Measurements from ENCODE around the gene ADORA1.

The ADORA1 gene

GRCh38 chr1:203127666-203128430 lies at the start of gene ADORA1:
TSS of gene ADORA1 (plus strand) at chr1:203127726. CDS start at chr1:203128842, 1,116 bp downstream.
- DNase-seq: no peak

GRCh38 chr1:203077956-203078355 lies 49.6 kb upstream of the ADORA1 start:
- DNase-seq: no peak

- no peak for DNase-seq
These were observed 49.0 kb upstream of the ADORA1 start for GRCh38 chr1:203078478-203078877.

GRCh38 chr1:203080456-203080855 lies 47.1 kb upstream of the ADORA1 start:
- DNase-seq: no peak

DNA sequence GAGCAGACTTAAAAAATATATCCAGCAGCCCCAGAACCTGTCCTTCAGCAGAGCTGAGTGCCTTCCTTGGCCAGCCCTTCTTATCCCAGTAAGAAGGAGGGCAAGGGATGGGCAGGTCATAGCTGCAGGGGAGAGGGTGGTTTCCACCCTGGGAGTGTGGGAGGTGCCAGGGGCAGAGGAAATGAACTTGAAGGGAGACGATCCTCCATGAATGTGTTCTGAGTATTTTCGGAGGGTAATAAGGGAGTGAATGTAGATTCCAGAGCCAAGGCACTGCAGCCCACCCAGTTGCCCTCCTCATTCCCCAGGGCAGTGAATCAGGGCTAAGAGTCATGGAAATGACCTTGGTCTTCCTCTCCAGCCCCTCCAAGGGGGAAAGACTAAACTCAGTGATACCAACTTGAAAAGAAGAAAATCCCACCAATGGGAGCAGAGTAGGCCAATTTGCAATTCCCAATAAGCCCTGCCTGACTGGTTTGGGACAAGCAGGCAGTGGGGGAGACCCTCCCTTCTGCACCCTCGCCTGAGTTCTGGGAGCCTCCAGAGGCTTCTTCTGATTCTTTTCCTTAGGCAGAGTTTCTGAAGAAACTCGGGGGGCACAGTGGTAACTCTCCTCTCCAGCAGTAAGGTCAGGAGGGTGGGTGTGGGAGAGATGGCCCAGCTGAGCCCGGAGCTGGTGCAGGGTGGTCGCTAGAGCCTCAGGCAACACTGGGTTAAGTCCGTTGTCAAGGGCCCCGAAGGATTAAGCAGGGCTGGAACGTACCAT lies 45.9 kb upstream of the ADORA1 start:
- no peak for DNase-seq

GRCh38 chr1:203082231-203082505 lies 45.4 kb upstream of the ADORA1 start:
- no peak for DNase-seq

DNA sequence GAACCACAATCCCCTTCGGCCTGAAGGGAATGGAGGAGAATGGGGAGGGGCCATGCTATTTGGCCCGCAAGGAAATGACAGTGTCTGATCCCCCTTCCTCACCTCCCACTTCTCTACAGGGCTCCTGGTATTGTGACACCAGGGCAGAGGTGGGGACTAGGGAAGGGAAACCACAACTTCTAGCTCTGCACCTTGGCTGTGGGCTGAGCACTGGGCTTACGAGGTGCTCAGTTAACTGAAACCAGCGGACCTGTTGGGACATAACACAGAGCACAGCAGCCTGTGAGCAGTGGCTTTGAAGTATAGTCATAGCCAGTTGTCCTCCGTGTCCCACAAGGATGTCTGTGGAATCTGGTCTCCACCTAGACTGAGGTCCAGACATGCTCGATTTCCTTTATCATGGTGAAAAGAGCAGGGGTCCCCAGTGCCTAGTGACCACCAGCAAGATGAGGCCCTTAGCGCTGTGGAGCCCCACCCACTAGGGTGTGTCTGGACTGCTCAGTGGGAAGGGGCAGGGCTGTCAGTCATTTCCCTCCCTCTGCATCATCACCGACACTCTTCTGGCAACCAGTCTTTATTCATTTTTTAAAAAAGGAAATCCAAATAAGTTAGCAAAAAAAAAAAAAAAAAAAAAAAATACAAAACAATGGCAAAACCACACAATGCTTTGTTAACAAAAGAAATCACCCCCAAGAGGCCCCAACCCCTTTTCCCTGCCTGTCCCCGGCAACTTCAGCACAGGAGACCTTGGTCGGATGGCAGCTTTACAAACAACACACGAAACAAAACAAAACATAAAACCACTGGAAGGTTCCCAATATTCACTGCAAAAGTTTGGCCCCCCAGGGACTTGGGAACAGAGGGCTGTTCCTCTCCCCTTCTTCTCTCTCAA lies 44.7 kb upstream of the ADORA1 start:
- no peak for DNase-seq

DNA sequence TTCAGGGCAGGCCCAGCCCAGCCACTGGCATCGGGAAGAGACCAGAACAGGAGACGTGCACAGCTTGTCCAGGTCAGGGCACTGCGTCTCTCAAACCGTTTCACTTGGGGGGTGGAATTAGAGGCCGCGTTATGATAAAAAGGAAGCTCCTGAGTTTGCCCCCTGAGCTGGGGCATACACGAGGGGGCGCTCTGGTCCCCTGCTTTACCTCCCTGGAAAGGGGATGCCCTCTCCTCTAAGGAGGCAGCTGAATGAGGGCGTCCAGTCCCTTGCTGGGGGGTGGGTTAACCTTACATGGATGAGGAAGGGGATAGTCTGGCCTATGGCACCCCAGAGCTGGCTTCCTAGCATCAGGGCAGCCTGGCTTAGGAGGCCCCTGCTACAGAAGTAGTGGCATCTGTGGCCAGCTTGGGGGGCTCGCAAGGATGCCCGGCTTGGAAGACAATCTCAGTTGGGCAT lies 44.0 kb upstream of the ADORA1 start:
- no peak for DNase-seq

GRCh38 chr1:203084588-203085527 lies 42.7 kb upstream of the ADORA1 start:
- no peak for DNase-seq

- no peak for DNase-seq
These were observed 41.8 kb upstream of the ADORA1 start, which contains the start of gene MYOG for GRCh38 chr1:203085528-203086406. TSS of gene MYOG (minus strand) at chr1:203086012. CDS start at chr1:203085961, 51 bp downstream.

DNA sequence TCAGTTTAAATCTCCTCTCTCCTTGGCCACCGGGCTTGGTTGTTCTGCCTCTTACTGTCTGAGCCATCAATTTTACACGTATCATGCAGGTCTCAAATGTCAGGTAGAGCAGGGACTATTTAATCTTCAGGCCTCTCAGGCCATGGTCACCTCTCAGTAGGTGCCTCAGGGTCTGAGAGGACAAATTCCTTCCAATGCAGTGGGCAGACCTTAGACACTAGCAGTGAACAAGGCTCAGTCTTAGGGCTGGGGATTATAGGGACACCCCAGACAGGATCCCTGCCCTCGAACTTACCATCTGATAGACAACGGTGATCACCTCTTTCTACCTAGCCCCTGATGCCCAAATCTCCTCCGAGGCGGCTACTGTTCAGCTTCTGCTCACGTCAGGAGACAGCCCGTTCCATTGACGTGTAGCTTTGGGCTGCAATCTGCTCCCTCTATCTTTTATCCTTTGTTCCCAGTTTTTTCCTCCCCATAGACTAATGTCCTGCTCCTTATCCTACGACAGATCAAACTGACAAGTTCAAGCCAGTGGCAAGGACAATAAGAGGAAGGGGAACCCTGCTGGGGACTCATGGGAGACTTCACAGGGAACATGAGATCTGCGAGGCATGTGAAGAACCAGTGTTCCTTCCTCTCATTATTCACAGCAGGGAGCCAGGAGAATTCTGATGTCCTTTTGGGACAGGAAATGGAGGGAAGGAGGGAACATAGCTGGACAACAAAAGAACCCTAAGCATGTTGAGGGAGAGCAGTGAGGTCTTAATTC lies 40.3 kb upstream of the ADORA1 start:
- DNase-seq: no peak

GRCh38 chr1:203088441-203088840 lies 39.1 kb upstream of the ADORA1 start:
- no peak for DNase-seq

DNA sequence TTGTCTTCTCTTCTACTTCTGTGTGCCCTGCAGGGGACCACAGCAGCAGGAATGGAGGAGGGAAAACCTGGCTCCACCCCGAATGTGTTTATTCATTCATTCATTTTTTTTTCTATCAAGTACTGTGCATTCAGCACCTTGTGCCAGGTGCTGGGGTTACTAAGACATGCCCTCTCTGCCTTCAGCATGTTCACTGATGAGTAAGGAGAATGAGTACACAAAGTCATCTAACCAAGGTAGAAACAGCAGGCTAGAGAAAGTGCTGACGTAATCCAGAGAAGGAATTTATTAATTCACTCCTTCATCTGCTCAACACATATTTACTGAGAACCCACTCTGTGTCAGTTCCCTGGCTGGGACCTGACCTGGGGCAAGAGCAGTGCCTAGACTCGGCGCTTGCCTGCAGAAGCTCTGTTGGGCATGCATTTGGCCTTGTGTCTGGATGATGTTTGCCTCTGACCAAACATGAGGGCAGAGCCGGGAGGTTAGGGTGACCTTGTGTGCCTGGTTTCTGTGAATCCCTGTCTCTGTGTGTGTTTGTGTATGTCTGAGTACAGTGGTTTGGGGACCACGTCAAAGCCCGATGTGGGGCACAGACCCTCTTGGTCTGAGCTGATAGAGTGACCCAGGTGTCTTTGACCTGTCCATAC lies 38.4 kb upstream of the ADORA1 start:
- no peak for DNase-seq

GRCh38 chr1:203089651-203090045 lies 37.9 kb upstream of the ADORA1 start:
- no peak for DNase-seq

- no peak for DNase-seq
These were observed 36.9 kb upstream of the ADORA1 start for GRCh38 chr1:203090421-203091198.

DNA sequence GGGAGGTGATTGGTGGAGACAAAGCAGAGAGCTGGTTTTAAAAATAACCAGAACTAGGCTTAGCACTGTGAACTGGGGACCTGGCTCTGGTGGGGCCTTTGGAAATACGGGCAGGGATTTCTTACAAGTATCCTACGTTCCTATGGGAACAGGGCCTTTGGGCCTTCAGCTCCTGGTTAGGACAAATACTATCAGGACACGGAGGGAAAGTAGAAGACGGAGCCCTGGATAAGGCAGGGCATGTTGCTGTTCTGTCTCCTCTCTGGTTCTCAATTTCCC lies 36.4 kb upstream of the ADORA1 start:
- DNase-seq: no peak

DNA sequence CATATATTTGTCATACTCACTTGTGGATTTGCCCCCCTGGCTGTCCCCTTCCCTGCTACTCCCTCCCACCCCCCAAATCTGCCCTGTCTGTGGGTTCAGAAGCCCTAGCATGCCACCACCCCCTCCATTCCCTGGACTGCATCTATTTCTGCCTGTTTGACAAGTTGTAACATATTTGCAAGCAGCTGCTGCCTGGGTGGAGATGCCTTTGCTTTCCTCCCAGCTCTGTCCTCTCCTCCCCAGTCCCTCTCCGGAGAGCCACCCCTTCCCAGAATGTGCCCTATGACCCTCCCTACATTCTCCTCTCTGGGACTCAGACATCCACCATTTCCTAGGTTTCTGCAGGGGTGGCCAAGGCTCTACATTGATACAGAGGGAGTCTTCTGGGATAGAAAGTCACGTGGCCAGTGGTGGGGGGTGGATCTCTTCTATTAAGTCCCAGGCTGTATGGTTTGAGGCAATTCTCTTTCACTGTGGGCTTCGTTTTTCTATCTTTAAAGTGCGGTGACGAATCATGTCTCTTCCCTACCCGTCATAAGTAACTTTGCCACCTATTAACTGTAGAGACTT lies 35.7 kb upstream of the ADORA1 start:
- DNase-seq: no peak

GRCh38 chr1:203093754-203094410 lies 33.6 kb upstream of the ADORA1 start:
- no peak for DNase-seq
